NB4 (cell line): ENCODE data around the gene CKS1B.

ENCODE experiments used
- CTCF ChIP-seq: IDR thresholded peaks from one replicate; pipeline ENCODE4 v1.5.1; 2012; ENCODE audit warnings: low read depth, low read length
- MAX ChIP-seq: IDR thresholded peaks from 2 replicates; pipeline ENCODE4 v1.6.1; 2011; ENCODE audit warnings: low read depth, low read length
- POLR2A ChIP-seq: IDR thresholded peaks from 2 replicates; pipeline ENCODE4 v1.6.1; 2011; ENCODE audit warnings: mild to moderate bottlenecking; ENCODE audit not compliant: insufficient read length; ENCODE audit errors: extremely low read depth

- no peak for TF ChIP-seq CTCF
- TF ChIP-seq POLR2A: no peak
- TF ChIP-seq MAX: no peak
Observed at GRCh38 chr1:154989195-154989860, 14.8 kb downstream of the CKS1B start.
